ENCODE measurements around the gene CCDC3.
"Not testable (repeated sequence)": the region's sequence is repeated elsewhere in the genome, so short reads cannot be mapped to it uniquely, and the experiment has no call there.

CCDC3 gene

GRCh38 chr10:12875100-12875499, 126.4 kb downstream of the CCDC3 start:
- TF ChIP-seq, protein P1, sequence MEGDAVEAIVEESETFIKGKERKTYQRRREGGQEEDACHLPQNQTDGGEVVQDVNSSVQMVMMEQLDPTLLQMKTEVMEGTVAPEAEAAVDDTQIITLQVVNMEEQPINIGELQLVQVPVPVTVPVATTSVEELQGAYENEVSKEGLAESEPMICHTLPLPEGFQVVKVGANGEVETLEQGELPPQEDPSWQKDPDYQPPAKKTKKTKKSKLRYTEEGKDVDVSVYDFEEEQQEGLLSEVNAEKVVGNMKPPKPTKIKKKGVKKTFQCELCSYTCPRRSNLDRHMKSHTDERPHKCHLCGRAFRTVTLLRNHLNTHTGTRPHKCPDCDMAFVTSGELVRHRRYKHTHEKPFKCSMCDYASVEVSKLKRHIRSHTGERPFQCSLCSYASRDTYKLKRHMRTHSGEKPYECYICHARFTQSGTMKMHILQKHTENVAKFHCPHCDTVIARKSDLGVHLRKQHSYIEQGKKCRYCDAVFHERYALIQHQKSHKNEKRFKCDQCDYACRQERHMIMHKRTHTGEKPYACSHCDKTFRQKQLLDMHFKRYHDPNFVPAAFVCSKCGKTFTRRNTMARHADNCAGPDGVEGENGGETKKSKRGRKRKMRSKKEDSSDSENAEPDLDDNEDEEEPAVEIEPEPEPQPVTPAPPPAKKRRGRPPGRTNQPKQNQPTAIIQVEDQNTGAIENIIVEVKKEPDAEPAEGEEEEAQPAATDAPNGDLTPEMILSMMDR (conservative IDR thresholded peaks at IDR 0.05; ENCODE audit: low read depth): no peak
- CTCF ChIA-PET: interaction anchor here (0.6 kb wide), 1 partner anchor 27 kb away, joined by 3 read pairs; no protein-coding TSS in a partner anchor
- no peak for DNase-seq (ENCODE audit: low spot score)
- no peak overlapping the region for H3K27ac ChIP-seq
- POLR2A ChIA-PET (ENCODE audit: low non-redundant PET): no interaction called here

DNA sequence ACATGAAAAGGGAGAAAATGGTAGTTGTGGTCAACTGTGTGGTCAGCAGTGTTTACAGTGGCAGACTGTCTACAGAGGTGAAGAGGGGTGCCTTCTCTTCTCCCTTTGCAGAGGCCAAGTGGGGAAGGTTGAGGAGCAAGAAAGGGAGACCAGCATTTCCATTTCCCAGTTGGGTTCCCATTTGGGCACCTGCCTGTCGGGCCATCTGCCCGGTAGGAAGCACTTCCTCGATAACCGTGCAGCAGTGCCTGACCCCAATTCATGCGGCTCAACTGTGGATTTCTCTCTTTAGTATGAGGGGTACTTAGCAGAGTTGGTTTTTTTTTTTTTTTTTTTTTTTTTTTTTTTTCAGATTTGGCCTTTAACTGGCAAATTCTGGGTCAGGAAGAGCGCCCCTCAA, 127.0 kb downstream of the CCDC3 start:
- POLR2A ChIA-PET (ENCODE audit: low non-redundant PET): no interaction called here

DNA sequence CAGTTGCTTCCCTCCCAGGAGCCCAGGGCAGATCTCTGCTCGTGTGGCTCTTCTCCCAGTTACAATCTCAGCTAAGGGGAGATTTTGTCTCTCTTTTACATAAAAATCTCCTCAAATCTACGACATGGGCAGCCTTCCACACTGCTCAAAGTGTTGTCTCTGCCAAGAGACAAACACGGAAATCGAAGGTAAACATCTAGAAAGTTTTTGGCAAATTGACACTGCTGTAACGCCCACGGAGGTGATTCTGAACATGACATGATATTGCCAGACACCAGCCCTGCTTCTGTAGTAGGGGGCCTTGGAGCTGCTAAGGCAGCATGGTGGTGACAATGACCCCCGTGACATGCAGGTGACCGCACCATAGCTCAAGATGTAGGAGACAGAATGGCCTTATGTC, 128.3 kb downstream of the CCDC3 start:
- TF ChIP-seq, protein P1 (conservative IDR thresholded peaks at IDR 0.05; ENCODE audit: low read depth): no peak
- DNase-seq (ENCODE audit: low spot score): no peak
- H3K27ac ChIP-seq: no peak overlapping the region
- CTCF ChIA-PET: interaction anchor here (0.7 kb wide), 1 partner anchor 10 kb away, joined by 3 read pairs; no protein-coding TSS in a partner anchor
- POLR2A ChIA-PET (ENCODE audit: low non-redundant PET): no interaction called here

More for the DNA sequence above, 127.0 kb downstream of the CCDC3 start:
- TF ChIP-seq, protein P1 (conservative IDR thresholded peaks at IDR 0.05; ENCODE audit: low read depth): no peak
- CTCF ChIA-PET: no interaction called here
- no peak overlapping the region for H3K27ac ChIP-seq
- no peak for DNase-seq (ENCODE audit: low spot score)

GRCh38 chr10:12872577-12872976, 128.9 kb downstream of the CCDC3 start:
- H3K27ac ChIP-seq: no peak overlapping the region
- ChIA-PET CTCF (no interaction called here), POLR2A (ENCODE audit: low non-redundant PET) (no interaction called here)

GRCh38 chr10:12869427-12869826, 132.1 kb downstream of the CCDC3 start:
- DNase-seq (ENCODE audit: low spot score): no peak
- TF ChIP-seq, protein P1 (conservative IDR thresholded peaks at IDR 0.05; ENCODE audit: low read depth): no peak
- no peak overlapping the region for H3K27ac ChIP-seq
- POLR2A ChIA-PET (ENCODE audit: low non-redundant PET): interaction anchor here (0.6 kb wide), 1 partner anchor 1315 kb away, joined by 3 read pairs; no protein-coding TSS in a partner anchor
- CTCF ChIA-PET: no interaction called here

More at GRCh38 chr10:12872577-12872976, 128.9 kb downstream of the CCDC3 start:
- TF ChIP-seq, protein P1 (conservative IDR thresholded peaks at IDR 0.05; ENCODE audit: low read depth): no peak
- no peak for DNase-seq (ENCODE audit: low spot score)

GRCh38 chr10:12868229-12868628, 133.3 kb downstream of the CCDC3 start:
- no peak for DNase-seq (ENCODE audit: low spot score)
- ChIA-PET CTCF (no interaction called here), POLR2A (ENCODE audit: low non-redundant PET) (no interaction called here)
- no peak overlapping the region for H3K27ac ChIP-seq
- TF ChIP-seq, protein P1 (conservative IDR thresholded peaks at IDR 0.05; ENCODE audit: low read depth): no peak

DNA sequence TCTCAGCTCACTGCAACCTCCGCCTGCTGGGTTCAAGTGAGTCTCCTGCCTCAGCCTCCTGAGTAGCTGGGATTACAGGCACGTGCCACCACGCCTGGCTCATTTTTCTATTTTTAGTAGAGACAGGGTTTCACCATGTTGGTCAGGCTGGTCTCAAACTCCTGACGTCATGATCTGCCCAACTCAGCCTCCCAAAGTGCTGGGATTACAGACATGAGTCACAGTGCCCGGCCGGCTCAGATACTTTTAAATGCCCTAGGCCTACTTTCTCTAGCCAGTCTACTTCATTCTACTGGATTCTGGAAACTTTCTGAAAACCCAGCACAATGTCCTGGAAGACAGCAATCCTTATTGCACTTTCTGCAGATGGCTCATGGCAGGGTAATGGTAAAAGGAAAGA, 136.0 kb downstream of the CCDC3 start:
- POLR2A ChIA-PET (ENCODE audit: low non-redundant PET); H3K27ac ChIP-seq; DNase-seq (ENCODE audit: low spot score); CTCF ChIA-PET: not testable (repeated sequence)
